Natural killer cell (primary cell): ENCODE data around the gene MTERF4. TPM values are rescaled to one million over a fixed set of nuclear protein-coding genes. Genes with fewer than 3 reads are reported as not detected.

Experiments used
- ATAC-seq, 3 donors: fragments of 150-1000 bp in 2 of 3; fragments of 200-7000 bp in 1 of 3; cut with Tn5 transposase; 1 replicate in 1 of 3; 2 replicates in 2 of 3; pipeline ENCODE4 v1.10.0; 2021; ENCODE audit warnings: mild to moderate bottlenecking in 2 of 3, moderate library complexity in 2 of 3
- DNase-seq, 2 donors: peaks; one replicate each; pipeline versions ENCODE4 v3.0.0 to v3.0.0-alpha.2; 2013 to 2021; ENCODE audit warnings: mixed read lengths in 1 of 2
- H3K27ac ChIP-seq: one replicate; pipeline ENCODE4 v1.5.1; 2013; ENCODE audit warnings: mild to moderate bottlenecking, low read length
- H3K27me3 ChIP-seq: one replicate; pipeline ENCODE4 v1.6.1; 2013; ENCODE audit warnings: low read length; ENCODE audit not compliant: control insufficient read depth, insufficient read depth
- H3K36me3 ChIP-seq: one replicate; pipeline ENCODE4 v1.6.1; 2013; ENCODE audit warnings: low read length; ENCODE audit not compliant: control insufficient read depth, insufficient read depth
- H3K4me1 ChIP-seq: one replicate; pipeline ENCODE4 v1.6.1; 2013; ENCODE audit warnings: low read length; ENCODE audit not compliant: control insufficient read depth, insufficient read depth
- H3K4me3 ChIP-seq: one replicate; pipeline ENCODE4 v1.5.1; 2013; ENCODE audit warnings: low read length
- H3K9me3 ChIP-seq: one replicate; pipeline ENCODE4 v1.6.1; 2013; ENCODE audit warnings: low read length; ENCODE audit not compliant: control insufficient read depth, insufficient read depth
- H3K27ac Mint-ChIP-seq, 2 donors: one replicate each; pipeline ENCODE4 v1.8.0; 2022; ENCODE audit warnings: mild to moderate bottlenecking in 2 of 2, mixed read lengths in 2 of 2, moderate library complexity in 1 of 2
- H3K27me3 Mint-ChIP-seq, 2 donors: one replicate each; pipeline ENCODE4 v1.8.0; 2022; ENCODE audit warnings: low read depth in 2 of 2, mixed read lengths in 2 of 2
- H3K36me3 Mint-ChIP-seq: one replicate; pipeline ENCODE4 v1.8.0; 2022; ENCODE audit warnings: mixed read lengths
- H3K4me1 Mint-ChIP-seq, 2 donors: one replicate each; pipeline ENCODE4 v1.8.0; 2022; ENCODE audit warnings: mixed read lengths in 2 of 2
- H3K4me3 Mint-ChIP-seq: one replicate; pipeline ENCODE4 v1.8.0; 2022; ENCODE audit warnings: mild to moderate bottlenecking, moderate library complexity, mixed read lengths
- H3K9me3 Mint-ChIP-seq, 2 donors: one replicate each; pipeline ENCODE4 v1.8.0; 2022; ENCODE audit warnings: mixed read lengths in 2 of 2
- CTCF ChIP-seq: fragments of 200-600 bp; IDR thresholded peaks from one replicate; pipeline ENCODE4 v1.8.0; 2022; ENCODE audit warnings: antibody characterized with exemption
- WGBS: methylation state at CpG from one replicate; pipeline ENCODE4 v1.1.7; 2013; ENCODE audit warnings: missing lambda C conversion rate; ENCODE audit not compliant: insufficient coverage; 5-methylcytosine and 5-hydroxymethylcytosine counted together
- intact Hi-C: fragments of 100-400 bp; cut with micrococcal nuclease; formaldehyde crosslinking; loops from one replicate; pipeline ENCODE4 v1.14.2; 2022
- total RNA-seq, 4 donors: library from RNA; stranded (reverse); fragments of 120-200 nt in 1 of 4; gene quantifications; one replicate each; pipeline versions ENCODE4 v1.2.3 to v1.2.4, GENCODE V29; 2013 to 2022

MTERF4 gene
- total RNA-seq, 3 donors from 2014 or later (not counting 1 experiment from before 2014, with no cell fraction given) = 38.9 to 45.5 (median 39.2) TPM

GRCh38 chr2:241132538-241133435 lies 30.7 kb upstream of the MTERF4 start:
- no peak overlapping the region for H3K27ac Mint-ChIP-seq
- no peaks in the 10 kb centered on the region for H3K36me3 Mint-ChIP-seq
- Histone ChIP-seq H3K27ac (no peak overlapping the region), H3K27me3 (no peaks in the 10 kb centered on the region), H3K4me1 (peaks cover 18% of the 10 kb centered on the region), H3K4me3 (no peak overlapping the region), H3K36me3 (peaks cover 2% of the 10 kb centered on the region), H3K9me3 (no peaks in the 10 kb centered on the region)
- 96% methylated on average over 14 of the region's 14 CpGs for WGBS
- intact Hi-C loops = no loop called here
- ATAC-seq = no peak
- no peak for DNase-seq
- no peaks in the 10 kb centered on the region for H3K9me3 Mint-ChIP-seq
- H3K27me3 Mint-ChIP-seq = no peaks in the 10 kb centered on the region
- H3K4me3 Mint-ChIP-seq = no peak overlapping the region
- no peak for TF ChIP-seq CTCF
- no peaks in the 10 kb centered on the region for H3K4me1 Mint-ChIP-seq

- H3K27me3 Mint-ChIP-seq = no peaks in the 10 kb centered on the region
- Histone ChIP-seq H3K36me3 (peaks cover 2% of the 10 kb centered on the region), H3K4me1 (peaks cover 29% of the 10 kb centered on the region), H3K4me3 (no peak overlapping the region), H3K27me3 (no peaks in the 10 kb centered on the region), H3K27ac (no peak overlapping the region), H3K9me3 (no peaks in the 10 kb centered on the region)
- TF ChIP-seq CTCF = no peak
- 95% methylated on average over 7 of the region's 7 CpGs for WGBS
- no peaks in the 10 kb centered on the region for H3K4me1 Mint-ChIP-seq
- intact Hi-C loops = no loop called here
- ATAC-seq = no peak
- DNase-seq = no peak
- H3K4me3 Mint-ChIP-seq = no peak overlapping the region
- H3K9me3 Mint-ChIP-seq = no peaks in the 10 kb centered on the region
- no peaks in the 10 kb centered on the region for H3K36me3 Mint-ChIP-seq
- H3K27ac Mint-ChIP-seq = no peak overlapping the region
These were observed 29.4 kb upstream of the MTERF4 start for GRCh38 chr2:241131531-241131930.

- no peak for DNase-seq
- Mint-ChIP-seq H3K27me3 (no peaks in the 10 kb centered on the region), H3K4me3 (no peak overlapping the region), H3K9me3 (no peaks in the 10 kb centered on the region), H3K27ac (no peak overlapping the region), H3K4me1 (no peaks in the 10 kb centered on the region), H3K36me3 (no peaks in the 10 kb centered on the region)
- Histone ChIP-seq H3K9me3 (no peaks in the 10 kb centered on the region), H3K27me3 (no peaks in the 10 kb centered on the region), H3K4me3 (no peak overlapping the region), H3K27ac (no peak overlapping the region), H3K4me1 (peaks cover 33% of the 10 kb centered on the region), H3K36me3 (peaks cover 2% of the 10 kb centered on the region)
- TF ChIP-seq CTCF = no peak
- intact Hi-C loops = no loop called here
- ATAC-seq = no peak
- 95% methylated on average over 16 of the region's 16 CpGs for WGBS
These were observed 28.2 kb upstream of the MTERF4 start for GRCh38 chr2:241130316-241130715.
